ENCODE data around the gene ZRANB3.
"Not testable (repeated sequence)": the region's sequence is repeated elsewhere in the genome, so short reads cannot be mapped to it uniquely, and the experiment has no call there.

Gene ZRANB3

GRCh38 chr2:135152361-135152760 lies 378.7 kb downstream of the ZRANB3 start:
- DNase-seq (ENCODE audit: low spot score in 2 of 2): no peak
- no peak for ATAC-seq (replicated peaks; ENCODE audit: extremely low read depth, poor library complexity, severe bottlenecking)
- H3K27ac Mint-ChIP-seq (ENCODE audit: low read depth): no peak overlapping the region

GRCh38 chr2:135151615-135152014 lies 379.4 kb downstream of the ZRANB3 start:
- H3K4me1 Mint-ChIP-seq: no peaks in the 10 kb centered on the region
- no peaks in the 10 kb centered on the region for H3K27me3 Mint-ChIP-seq
- no peak overlapping the region for H3K4me3 Mint-ChIP-seq
- no peak overlapping the region for H3K27ac Mint-ChIP-seq (ENCODE audit: low read depth)
- peaks cover 17% of the 10 kb centered on the region for H3K36me3 Mint-ChIP-seq (ENCODE audit: insufficient read depth)
- no peak for ATAC-seq (replicated peaks; ENCODE audit: extremely low read depth, poor library complexity, severe bottlenecking)
- DNase-seq (ENCODE audit: low spot score in 2 of 2): no peak
- H3K9me3 Mint-ChIP-seq: no peaks in the 10 kb centered on the region

More at GRCh38 chr2:135152361-135152760, 378.7 kb downstream of the ZRANB3 start:
- no peaks in the 10 kb centered on the region for H3K4me1 Mint-ChIP-seq
- no peak overlapping the region for H3K4me3 Mint-ChIP-seq
- no peaks in the 10 kb centered on the region for H3K27me3 Mint-ChIP-seq
- H3K9me3 Mint-ChIP-seq: no peaks in the 10 kb centered on the region
- peaks cover 17% of the 10 kb centered on the region for H3K36me3 Mint-ChIP-seq (ENCODE audit: insufficient read depth)

GRCh38 chr2:135150725-135151124 lies 380.3 kb downstream of the ZRANB3 start:
- Mint-ChIP-seq H3K4me3 (no peak overlapping the region), H3K9me3 (no peaks in the 10 kb centered on the region), H3K27ac (ENCODE audit: low read depth) (no peak overlapping the region), H3K36me3 (ENCODE audit: insufficient read depth) (peaks cover 17% of the 10 kb centered on the region), H3K4me1 (no peaks in the 10 kb centered on the region), H3K27me3 (no peaks in the 10 kb centered on the region)
- no peak for DNase-seq (ENCODE audit: low spot score in 2 of 2)
- ATAC-seq (replicated peaks; ENCODE audit: extremely low read depth, poor library complexity, severe bottlenecking): no peak

GRCh38 chr2:135149251-135149650 lies 381.8 kb downstream of the ZRANB3 start:
- no peaks in the 10 kb centered on the region for H3K27me3 Mint-ChIP-seq
- H3K4me3 Mint-ChIP-seq: no peak overlapping the region
- no peak for DNase-seq (ENCODE audit: low spot score in 2 of 2)
- ATAC-seq (replicated peaks; ENCODE audit: extremely low read depth, poor library complexity, severe bottlenecking): no peak
- no peaks in the 10 kb centered on the region for H3K4me1 Mint-ChIP-seq
- H3K36me3 Mint-ChIP-seq (ENCODE audit: insufficient read depth): peaks cover 10% of the 10 kb centered on the region
- no peaks in the 10 kb centered on the region for H3K9me3 Mint-ChIP-seq
- no peak overlapping the region for H3K27ac Mint-ChIP-seq (ENCODE audit: low read depth)

GRCh38 chr2:135144343-135144742 lies 386.7 kb downstream of the ZRANB3 start:
- DNase-seq (ENCODE audit: low spot score in 2 of 2) (no peak), ATAC-seq (replicated peaks; ENCODE audit: extremely low read depth, poor library complexity, severe bottlenecking) (no peak)
- H3K4me1 Mint-ChIP-seq: no peaks in the 10 kb centered on the region
- peaks cover 6% of the 10 kb centered on the region for H3K36me3 Mint-ChIP-seq (ENCODE audit: insufficient read depth)
- peaks cover 5% of the 10 kb centered on the region for H3K9me3 Mint-ChIP-seq
- H3K27ac Mint-ChIP-seq (ENCODE audit: low read depth): no peak overlapping the region
- no peaks in the 10 kb centered on the region for H3K27me3 Mint-ChIP-seq
- no peak overlapping the region for H3K4me3 Mint-ChIP-seq

- H3K4me3 Mint-ChIP-seq: no peak overlapping the region
- H3K27me3 Mint-ChIP-seq: no peaks in the 10 kb centered on the region
- ATAC-seq (replicated peaks; ENCODE audit: extremely low read depth, poor library complexity, severe bottlenecking) (no peak), DNase-seq (ENCODE audit: low spot score in 2 of 2) (no peak)
- peaks cover 10% of the 10 kb centered on the region for H3K36me3 Mint-ChIP-seq (ENCODE audit: insufficient read depth)
- no peaks in the 10 kb centered on the region for H3K4me1 Mint-ChIP-seq
- no peak overlapping the region for H3K27ac Mint-ChIP-seq (ENCODE audit: low read depth)
- peaks cover 5% of the 10 kb centered on the region for H3K9me3 Mint-ChIP-seq
These were observed 388.7 kb downstream of the ZRANB3 start for GRCh38 chr2:135142323-135142722.

- H3K4me3 Mint-ChIP-seq: no peak overlapping the region
- H3K9me3 Mint-ChIP-seq: peaks cover 5% of the 10 kb centered on the region
- no peak overlapping the region for H3K27ac Mint-ChIP-seq (ENCODE audit: low read depth)
- ATAC-seq (replicated peaks; ENCODE audit: extremely low read depth, poor library complexity, severe bottlenecking) (no peak), DNase-seq (ENCODE audit: low spot score in 2 of 2) (no peak)
- H3K27me3 Mint-ChIP-seq: no peaks in the 10 kb centered on the region
- H3K36me3 Mint-ChIP-seq (ENCODE audit: insufficient read depth): peaks cover 18% of the 10 kb centered on the region
- no peaks in the 10 kb centered on the region for H3K4me1 Mint-ChIP-seq
These were observed 390.4 kb downstream of the ZRANB3 start for GRCh38 chr2:135140606-135141005.

DNA sequence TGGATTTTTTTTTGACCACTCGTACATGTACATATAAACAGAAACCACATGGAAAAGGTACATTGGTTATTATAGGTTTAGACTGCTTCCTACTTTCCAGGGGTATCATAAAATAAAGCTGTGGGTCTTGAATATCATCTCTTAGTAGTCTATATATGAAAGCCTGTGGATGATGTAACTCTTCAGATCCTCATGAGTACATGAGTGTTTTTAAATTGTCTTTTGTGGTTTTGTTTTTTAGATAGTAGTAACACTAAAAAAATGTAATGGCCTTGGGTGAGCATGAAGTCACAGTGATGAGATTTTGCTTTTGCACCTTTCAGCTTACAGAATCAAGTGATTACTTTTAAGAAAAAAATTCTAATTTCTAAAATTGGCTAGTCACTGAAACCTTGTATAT lies 398.7 kb downstream of the ZRANB3 start:
- no peaks in the 10 kb centered on the region for H3K4me1 Mint-ChIP-seq
- no peaks in the 10 kb centered on the region for H3K9me3 Mint-ChIP-seq
- ATAC-seq (replicated peaks; ENCODE audit: extremely low read depth, poor library complexity, severe bottlenecking) (no peak), DNase-seq (ENCODE audit: low spot score in 2 of 2) (no peak)
- H3K36me3 Mint-ChIP-seq (ENCODE audit: insufficient read depth): peaks cover 36% of the 10 kb centered on the region
- no peaks in the 10 kb centered on the region for H3K27me3 Mint-ChIP-seq
- H3K4me3 Mint-ChIP-seq: no peak overlapping the region
- H3K27ac Mint-ChIP-seq (ENCODE audit: low read depth): no peak overlapping the region

- Mint-ChIP-seq H3K36me3 (ENCODE audit: insufficient read depth) (peaks cover 38% of the 10 kb centered on the region), H3K9me3 (no peaks in the 10 kb centered on the region), H3K27ac (ENCODE audit: low read depth) (no peak overlapping the region), H3K4me1 (no peaks in the 10 kb centered on the region), H3K27me3 (no peaks in the 10 kb centered on the region), H3K4me3 (no peak overlapping the region)
- DNase-seq (ENCODE audit: low spot score in 2 of 2): no peak
- no peak for ATAC-seq (replicated peaks; ENCODE audit: extremely low read depth, poor library complexity, severe bottlenecking)
These were observed 400.3 kb downstream of the ZRANB3 start for GRCh38 chr2:135130751-135131150.

GRCh38 chr2:135125940-135126339 lies 405.1 kb downstream of the ZRANB3 start:
- no peak overlapping the region for H3K27ac Mint-ChIP-seq (ENCODE audit: low read depth)
- no peaks in the 10 kb centered on the region for H3K27me3 Mint-ChIP-seq
- no peak overlapping the region for H3K4me3 Mint-ChIP-seq
- H3K9me3 Mint-ChIP-seq: no peaks in the 10 kb centered on the region
- H3K4me1 Mint-ChIP-seq: no peaks in the 10 kb centered on the region
- no peak for ATAC-seq (replicated peaks; ENCODE audit: extremely low read depth, poor library complexity, severe bottlenecking)
- DNase-seq (ENCODE audit: low spot score in 2 of 2): no peak
- peaks cover 24% of the 10 kb centered on the region for H3K36me3 Mint-ChIP-seq (ENCODE audit: insufficient read depth)

- DNase-seq (ENCODE audit: low spot score in 2 of 2): no peak
- Mint-ChIP-seq H3K4me1 (no peaks in the 10 kb centered on the region), H3K36me3 (ENCODE audit: insufficient read depth) (peaks cover 20% of the 10 kb centered on the region), H3K4me3 (no peak overlapping the region), H3K27ac (ENCODE audit: low read depth) (no peak overlapping the region), H3K27me3 (no peaks in the 10 kb centered on the region), H3K9me3 (no peaks in the 10 kb centered on the region)
- no peak for ATAC-seq (replicated peaks; ENCODE audit: extremely low read depth, poor library complexity, severe bottlenecking)
These were observed 405.8 kb downstream of the ZRANB3 start for GRCh38 chr2:135124924-135125886.

- H3K4me3 Mint-ChIP-seq; H3K27ac Mint-ChIP-seq (ENCODE audit: low read depth); H3K27me3 Mint-ChIP-seq; H3K36me3 Mint-ChIP-seq (ENCODE audit: insufficient read depth); ATAC-seq (replicated peaks; ENCODE audit: extremely low read depth, poor library complexity, severe bottlenecking); H3K9me3 Mint-ChIP-seq; H3K4me1 Mint-ChIP-seq; DNase-seq (ENCODE audit: low spot score in 2 of 2): not testable (repeated sequence)
These were observed 409.4 kb downstream of the ZRANB3 start for GRCh38 chr2:135121658-135122039.

GRCh38 chr2:135121016-135121657 lies 409.9 kb downstream of the ZRANB3 start:
- Mint-ChIP-seq H3K36me3 (ENCODE audit: insufficient read depth) (peaks cover 3% of the 10 kb centered on the region), H3K4me3 (no peak overlapping the region), H3K9me3 (peaks cover 6% of the 10 kb centered on the region), H3K4me1 (no peaks in the 10 kb centered on the region), H3K27ac (ENCODE audit: low read depth) (no peak overlapping the region), H3K27me3 (no peaks in the 10 kb centered on the region)
- DNase-seq (ENCODE audit: low spot score in 2 of 2) (no peak), ATAC-seq (replicated peaks; ENCODE audit: extremely low read depth, poor library complexity, severe bottlenecking) (no peak)

Measured in central memory CD8-positive, alpha-beta T cell (primary cell).